H1 (cell line): ENCODE measurements around the gene CD160. TPM values are rescaled to one million over a fixed set of nuclear protein-coding genes. Genes with fewer than 3 reads are reported as not detected.

Experiments
- KDM1A ChIP-seq: fragments of 200-600, 300-600 bp; sonication (generic); IDR thresholded peaks from 2 replicates; pipeline ENCODE4 v1.7.1; 2016; ENCODE audit warnings: mild to moderate bottlenecking, low read length, borderline replicate concordance
- polyA plus RNA-seq, 7 experiments: library from polyadenylated mRNA; depleted of rRNA in 3 of 7; stranded (reverse) in 5 of 7; unstranded in 2 of 7; fragments of >200 nt in 5 of 7; fragments of 200-250 nt in 2 of 7; gene quantifications; 1 replicate in 5 of 7; 2 replicates in 1 of 7; 4 replicates in 1 of 7; pipeline versions ENCODE4 v1.2.1 to v1.2.3, GENCODE V29; 2011 to 2013; ENCODE audit warnings: missing spikeins in 2 of 7, mixed read lengths in 2 of 7
- total RNA-seq: library from RNA; stranded (reverse); fragmentation: NEBNext Ultra II Directional; extraction: Animal tissue kit (Norgen Biotek cat#: 25700); gene quantifications from 2 replicates; pipeline ENCODE4 v1.2.1, GENCODE V29; 2021

The CD160 gene
- total and polyA plus RNA-seq, 2 of the 8 experiments (the other 6 are each of a cell fraction or from before 2014, with no cell fraction given), result not detected

- no peak for TF ChIP-seq KDM1A
Observed at GRCh38 chr1:145702052-145702451, 17.2 kb upstream of the CD160 start (continued).
